Measurements from ENCODE around the gene PCDHGA11. TPM values are rescaled to one million over a fixed set of nuclear protein-coding genes. Genes with fewer than 3 reads are reported as not detected.

The PCDHGA11 gene
- 0.05 to 0.07 TPM in 2 of 5 replicates, not detected in the others for total RNA-seq (2022; extraction: Qiagen RNA extraction; ENCODE audit: low read depth)

GRCh38 chr5:141420855-141421488 is at the start of gene PCDHGA11:
Gene PCDHGA11, plus strand, starts transcription at chr5:141421051. Its CDS starts 177 bp downstream, at chr5:141421228.

GRCh38 chr5:141373673-141374317 is 47.1 kb upstream of the PCDHGA11 start, which contains the start of gene PCDHGA6:
Gene PCDHGA6, plus strand, starts transcription at chr5:141373891. Its CDS starts 193 bp downstream, at chr5:141374084.

GRCh38 chr5:141382469-141383294 is 38.2 kb upstream of the PCDHGA11 start, which contains the start of gene PCDHGA7:
Gene PCDHGA7, plus strand, starts transcription at chr5:141382742. Its CDS starts 158 bp downstream, at chr5:141382900.

GRCh38 chr5:141387557-141388311 is 33.1 kb upstream of the PCDHGA11 start, which contains the start of gene PCDHGB4:
Gene PCDHGB4, plus strand, starts transcription at chr5:141387698. Its CDS starts 187 bp downstream, at chr5:141387885.

GRCh38 chr5:141392429-141393198 is 28.2 kb upstream of the PCDHGA11 start, which contains the start of gene PCDHGA8:
Gene PCDHGA8, plus strand, starts transcription at chr5:141392633. Its CDS starts 181 bp downstream, at chr5:141392814.

GRCh38 chr5:141397756-141398551 is 22.9 kb upstream of the PCDHGA11 start, which contains the start of gene PCDHGB5:
Gene PCDHGB5, plus strand, starts transcription at chr5:141397947. Its CDS starts 181 bp downstream, at chr5:141398128.

GRCh38 chr5:141402553-141403243 is 18.2 kb upstream of the PCDHGA11 start, which contains the start of gene PCDHGA9:
Gene PCDHGA9, plus strand, starts transcription at chr5:141402778. Its CDS starts 175 bp downstream, at chr5:141402953.

GRCh38 chr5:141407790-141408505 is 12.9 kb upstream of the PCDHGA11 start, which contains the start of gene PCDHGB6:
Gene PCDHGB6, plus strand, starts transcription at chr5:141408021. Its CDS starts 182 bp downstream, at chr5:141408203.

GRCh38 chr5:141412854-141413539 is 7.9 kb upstream of the PCDHGA11 start, which contains the start of gene PCDHGA10:
Gene PCDHGA10, plus strand, starts transcription at chr5:141412987. Its CDS starts 189 bp downstream, at chr5:141413176.

GRCh38 chr5:141417494-141418172 is 3.2 kb upstream of the PCDHGA11 start, which contains the start of gene PCDHGB7:
Gene PCDHGB7, plus strand, starts transcription at chr5:141417677. Its CDS starts 183 bp downstream, at chr5:141417860.

GRCh38 chr5:141430332-141431113 is 9.7 kb downstream of the PCDHGA11 start, which contains the start of gene PCDHGA12:
Gene PCDHGA12, plus strand, starts transcription at chr5:141430507. Its CDS starts 253 bp downstream, at chr5:141430760.

Other genes with a start within 250 kb of the PCDHGA11 start
- 0.06 TPM in 1 of 5 replicates, not detected in the others for gene PCDHB7, start 248.4 kb upstream of the PCDHGA11 start, total RNA-seq (2022; extraction: Qiagen RNA extraction; ENCODE audit: low read depth)
- 0.20 to 0.40 TPM (median 0.37 TPM) in 4 of 5 replicates, not detected in the other for gene PCDHB8, start 243.3 kb upstream of the PCDHGA11 start, total RNA-seq (2022; extraction: Qiagen RNA extraction; ENCODE audit: low read depth)
- 0.05 to 0.11 TPM (median 0.05 TPM) in 3 of 5 replicates, not detected in the others for gene PCDHB16, start 238.7 kb upstream of the PCDHGA11 start, total RNA-seq (2022; extraction: Qiagen RNA extraction; ENCODE audit: low read depth)
- not detected in 5 replicates for gene PCDHB9, start 233.9 kb upstream of the PCDHGA11 start, total RNA-seq (2022; extraction: Qiagen RNA extraction; ENCODE audit: low read depth)
- gene PCDHB10, start 228.7 kb upstream of the PCDHGA11 start, total RNA-seq (2022; extraction: Qiagen RNA extraction; ENCODE audit: low read depth): not detected in 5 replicates
- 0.05 to 0.20 TPM (median 0.08 TPM) in 4 of 5 replicates, not detected in the other for gene PCDHB11, start 221.4 kb upstream of the PCDHGA11 start, total RNA-seq (2022; extraction: Qiagen RNA extraction; ENCODE audit: low read depth)
- not detected in 5 replicates for gene PCDHB12, start 212.3 kb upstream of the PCDHGA11 start, total RNA-seq (2022; extraction: Qiagen RNA extraction; ENCODE audit: low read depth)
- 0.06 to 0.20 TPM (median 0.08 TPM) in 4 of 5 replicates, not detected in the other for gene PCDHB13, start 207.1 kb upstream of the PCDHGA11 start, total RNA-seq (2022; extraction: Qiagen RNA extraction; ENCODE audit: low read depth)
- gene PCDHB14, start 197.7 kb upstream of the PCDHGA11 start, total RNA-seq (2022; extraction: Qiagen RNA extraction; ENCODE audit: low read depth): 0.11 to 0.13 TPM in 2 of 5 replicates, not detected in the others
- 0.09 to 0.14 TPM in 2 of 5 replicates, not detected in the others for gene PCDHB15, start 175.7 kb upstream of the PCDHGA11 start, total RNA-seq (2022; extraction: Qiagen RNA extraction; ENCODE audit: low read depth)
- gene SLC25A2, start 117.0 kb upstream of the PCDHGA11 start, total RNA-seq (2022; extraction: Qiagen RNA extraction; ENCODE audit: low read depth): not detected in 5 replicates
- gene TAF7, start 100.3 kb upstream of the PCDHGA11 start, total RNA-seq (2022; extraction: Qiagen RNA extraction; ENCODE audit: low read depth): 59.2 to 89.1 TPM (median 72.2 TPM) in 5 replicates
- 0.22 to 0.40 TPM (median 0.30 TPM) in 5 replicates for gene PCDHGA1, start 90.5 kb upstream of the PCDHGA11 start, total RNA-seq (2022; extraction: Qiagen RNA extraction; ENCODE audit: low read depth)
- gene PCDHGA2, start 82.3 kb upstream of the PCDHGA11 start, total RNA-seq (2022; extraction: Qiagen RNA extraction; ENCODE audit: low read depth): 0.37 to 0.79 TPM (median 0.54 TPM) in 5 replicates
- not detected in 5 replicates for gene PCDHGA3, start 77.2 kb upstream of the PCDHGA11 start, total RNA-seq (2022; extraction: Qiagen RNA extraction; ENCODE audit: low read depth)
- 1.1 to 1.9 TPM (median 1.8 TPM) in 5 replicates for gene PCDHGB1, start 71.0 kb upstream of the PCDHGA11 start, total RNA-seq (2022; extraction: Qiagen RNA extraction; ENCODE audit: low read depth)
- 0.11 to 0.23 TPM (median 0.17 TPM) in 5 replicates for gene PCDHGA4, start 66.0 kb upstream of the PCDHGA11 start, total RNA-seq (2022; extraction: Qiagen RNA extraction; ENCODE audit: low read depth)
- gene PCDHGB2, start 61.1 kb upstream of the PCDHGA11 start, total RNA-seq (2022; extraction: Qiagen RNA extraction; ENCODE audit: low read depth): 0.11 to 0.17 TPM (median 0.15 TPM) in 3 of 5 replicates, not detected in the others
- 0.09 to 0.21 TPM (median 0.18 TPM) in 5 replicates for gene PCDHGA5, start 56.9 kb upstream of the PCDHGA11 start, total RNA-seq (2022; extraction: Qiagen RNA extraction; ENCODE audit: low read depth)
- 0.12 to 0.29 TPM (median 0.27 TPM) in 5 replicates for gene PCDHGB3, start 50.8 kb upstream of the PCDHGA11 start, total RNA-seq (2022; extraction: Qiagen RNA extraction; ENCODE audit: low read depth)
- 0.05 to 0.29 TPM (median 0.20 TPM) in 5 replicates for gene PCDHGA6, start 47.2 kb upstream of the PCDHGA11 start, total RNA-seq (2022; extraction: Qiagen RNA extraction; ENCODE audit: low read depth)
- 0.77 to 1.0 TPM (median 0.98 TPM) in 5 replicates for gene PCDHGA7, start 38.3 kb upstream of the PCDHGA11 start, total RNA-seq (2022; extraction: Qiagen RNA extraction; ENCODE audit: low read depth)
- gene PCDHGB4, start 33.4 kb upstream of the PCDHGA11 start, total RNA-seq (2022; extraction: Qiagen RNA extraction; ENCODE audit: low read depth): 0.74 to 1.1 TPM (median 0.90 TPM) in 5 replicates
- gene PCDHGA8, start 28.4 kb upstream of the PCDHGA11 start, total RNA-seq (2022; extraction: Qiagen RNA extraction; ENCODE audit: low read depth): 0.02 to 0.06 TPM (median 0.04 TPM) in 3 of 5 replicates, not detected in the others
- gene PCDHGB5, start 23.1 kb upstream of the PCDHGA11 start, total RNA-seq (2022; extraction: Qiagen RNA extraction; ENCODE audit: low read depth): 1.9 to 2.5 TPM (median 2.1 TPM) in 5 replicates
- gene PCDHGA9, start 18.3 kb upstream of the PCDHGA11 start, total RNA-seq (2022; extraction: Qiagen RNA extraction; ENCODE audit: low read depth): 0.09 TPM in 1 of 5 replicates, not detected in the others
- gene PCDHGB6, start 13.0 kb upstream of the PCDHGA11 start, total RNA-seq (2022; extraction: Qiagen RNA extraction; ENCODE audit: low read depth): 0.07 to 0.12 TPM (median 0.08 TPM) in 4 of 5 replicates, not detected in the other
- gene PCDHGA10, start 8.1 kb upstream of the PCDHGA11 start, total RNA-seq (2022; extraction: Qiagen RNA extraction; ENCODE audit: low read depth): not detected in 5 replicates
- 0.05 to 0.08 TPM (median 0.06 TPM) in 3 of 5 replicates, not detected in the others for gene PCDHGB7, start 3.4 kb upstream of the PCDHGA11 start, total RNA-seq (2022; extraction: Qiagen RNA extraction; ENCODE audit: low read depth)
- gene PCDHGA12, start 9.5 kb downstream of the PCDHGA11 start, total RNA-seq (2022; extraction: Qiagen RNA extraction; ENCODE audit: low read depth): not detected in 5 replicates
- gene PCDHGC3, start 54.9 kb downstream of the PCDHGA11 start, total RNA-seq (2022; extraction: Qiagen RNA extraction; ENCODE audit: low read depth): 5.1 to 7.1 TPM (median 6.4 TPM) in 5 replicates
- gene PCDHGC4, start 64.0 kb downstream of the PCDHGA11 start, total RNA-seq (2022; extraction: Qiagen RNA extraction; ENCODE audit: low read depth): not detected in 5 replicates
- not detected in 5 replicates for gene PCDHGC5, start 68.0 kb downstream of the PCDHGA11 start, total RNA-seq (2022; extraction: Qiagen RNA extraction; ENCODE audit: low read depth)
- 91.5 to 99.5 TPM (median 94.4 TPM) in 5 replicates for gene DIAPH1, start 197.9 kb downstream of the PCDHGA11 start, total RNA-seq (2022; extraction: Qiagen RNA extraction; ENCODE audit: low read depth)
- 46.9 to 50.4 TPM (median 48.8 TPM) in 5 replicates for gene HDAC3, start 215.8 kb downstream of the PCDHGA11 start, total RNA-seq (2022; extraction: Qiagen RNA extraction; ENCODE audit: low read depth)
- 2.2 to 5.2 TPM (median 3.9 TPM) in 5 replicates for gene RELL2, start 215.9 kb downstream of the PCDHGA11 start, total RNA-seq (2022; extraction: Qiagen RNA extraction; ENCODE audit: low read depth)
- gene FCHSD1, start 230.4 kb downstream of the PCDHGA11 start, total RNA-seq (2022; extraction: Qiagen RNA extraction; ENCODE audit: low read depth): 7.9 to 14.2 TPM (median 9.6 TPM) in 5 replicates

Data from A549 treated with ZK216348 at 1 μM for 4 hours (cell line).